Body of pancreas (tissue), 4 donors: ENCODE measurements around the gene KRTAP12-3.

Experiments
- CTCF ChIP-seq, 7 experiments: fragments of 450-650 bp in 4 of 7; fragments of 200-600 bp in 3 of 7; sonication (generic) in 3 of 7; IDR thresholded peaks; one replicate each; pipeline ENCODE4 v1.5.1; 2016 to 2019; ENCODE audit warnings: antibody characterized with exemption in 7 of 7
- POLR2A ChIP-seq, 3 donors: fragments of 450-650 bp; IDR thresholded peaks; one replicate each; pipeline ENCODE4 v1.6.1; 2016; ENCODE audit warnings: antibody characterized with exemption in 3 of 3, mild to moderate bottlenecking in 2 of 3

GRCh38 chr21:44626673-44627143 lies 31.0 kb upstream of the KRTAP12-3 start, which contains the start of gene KRTAP10-9:
- TF ChIP-seq CTCF (IDR thresholded peaks at IDR 0.05) (no peak), POLR2A (IDR thresholded peaks at IDR 0.05) (no peak)
